Measurements from ENCODE around the gene JARID2.

JARID2 gene

DNA sequence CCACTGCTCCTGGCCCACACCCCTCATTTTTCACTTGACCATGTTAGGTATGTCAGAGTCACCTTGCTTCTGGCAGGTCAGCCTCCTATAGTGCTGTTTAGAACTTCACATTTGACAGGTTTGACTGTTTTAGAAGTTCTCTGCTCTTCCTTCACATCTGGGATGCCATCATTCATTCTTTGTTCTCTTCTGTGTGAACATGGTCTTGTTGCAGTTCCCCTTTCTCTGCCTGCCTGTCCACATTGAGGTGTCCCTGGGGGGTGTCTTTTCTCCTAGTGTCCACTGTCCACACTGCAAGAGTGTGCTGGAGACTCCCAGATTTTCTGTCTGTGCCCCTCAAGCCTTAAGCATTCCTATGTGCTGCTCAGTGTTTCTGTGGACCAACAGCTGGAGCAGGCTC, 89.5 kb downstream of the JARID2 start:
- Histone ChIP-seq H3K4me2 (ENCODE audit: low read length) (no peak overlapping the region), H3K4me3 (ENCODE audit: low read length) (no peak overlapping the region), H3K27me3 (ENCODE audit: control insufficient read depth, insufficient read depth, low read length) (no peaks in the 10 kb centered on the region), H3K4me1 (ENCODE audit: control insufficient read depth, insufficient read depth, low read length) (peaks cover 12% of the 10 kb centered on the region), H3K9ac (ENCODE audit: low read depth, low read length) (no peak overlapping the region), H3K36me3 (ENCODE audit: insufficient read depth, low read length) (no peaks in the 10 kb centered on the region), H3K9me3 (replicated peaks; ENCODE audit: low read length) (no peaks in the 10 kb centered on the region)

- Histone ChIP-seq H3K27me3 (ENCODE audit: control insufficient read depth, insufficient read depth, low read length) (no peaks in the 10 kb centered on the region), H3K9ac (ENCODE audit: low read depth, low read length) (no peak overlapping the region), H3K36me3 (ENCODE audit: insufficient read depth, low read length) (no peaks in the 10 kb centered on the region), H3K4me3 (ENCODE audit: low read length) (no peak overlapping the region), H3K4me1 (ENCODE audit: control insufficient read depth, insufficient read depth, low read length) (peaks cover 6% of the 10 kb centered on the region), H3K4me2 (ENCODE audit: low read length) (no peak overlapping the region), H3K9me3 (replicated peaks; ENCODE audit: low read length) (no peaks in the 10 kb centered on the region)
Observed at GRCh38 chr6:15335916-15336315, 90.0 kb downstream of the JARID2 start.

DNA sequence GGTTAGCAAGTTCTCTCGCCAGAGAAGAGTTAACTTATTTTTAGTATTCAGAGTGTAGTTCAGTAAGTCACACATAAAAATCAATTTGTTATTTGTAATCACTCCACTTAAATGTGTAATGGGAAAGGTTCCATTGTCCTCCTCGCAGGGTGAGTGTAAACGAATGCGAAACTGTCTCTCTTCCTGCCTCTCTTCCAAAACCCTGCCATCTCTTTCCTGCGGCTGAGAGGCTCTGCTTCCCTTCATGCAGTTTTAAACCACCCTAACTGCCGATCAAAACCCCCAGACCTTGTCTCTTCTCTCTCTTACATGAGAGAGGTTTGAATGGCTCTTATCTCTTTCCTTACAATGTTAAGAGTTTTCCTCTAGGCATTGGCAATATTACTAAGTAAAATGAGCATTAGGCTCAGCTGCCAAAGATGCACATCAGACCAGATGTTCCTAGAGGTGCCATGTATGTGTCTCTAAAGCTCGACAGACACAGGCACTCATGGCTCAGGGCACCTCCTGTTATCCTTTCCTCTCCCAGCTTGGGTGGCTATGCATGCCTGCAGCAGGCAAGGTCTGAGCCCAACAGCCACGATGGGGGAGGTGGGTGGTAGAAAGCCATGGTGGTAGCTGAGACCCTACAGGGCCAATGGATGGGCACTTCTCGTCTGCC, 91.2 kb downstream of the JARID2 start:
- Histone ChIP-seq H3K4me2 (ENCODE audit: low read length) (no peak overlapping the region), H3K4me3 (ENCODE audit: low read length) (no peak overlapping the region), H3K9me3 (replicated peaks; ENCODE audit: low read length) (no peaks in the 10 kb centered on the region), H3K4me1 (ENCODE audit: control insufficient read depth, insufficient read depth, low read length) (peaks cover 7% of the 10 kb centered on the region), H3K27me3 (ENCODE audit: control insufficient read depth, insufficient read depth, low read length) (no peaks in the 10 kb centered on the region), H3K9ac (ENCODE audit: low read depth, low read length) (no peak overlapping the region), H3K36me3 (ENCODE audit: insufficient read depth, low read length) (no peaks in the 10 kb centered on the region)

DNA sequence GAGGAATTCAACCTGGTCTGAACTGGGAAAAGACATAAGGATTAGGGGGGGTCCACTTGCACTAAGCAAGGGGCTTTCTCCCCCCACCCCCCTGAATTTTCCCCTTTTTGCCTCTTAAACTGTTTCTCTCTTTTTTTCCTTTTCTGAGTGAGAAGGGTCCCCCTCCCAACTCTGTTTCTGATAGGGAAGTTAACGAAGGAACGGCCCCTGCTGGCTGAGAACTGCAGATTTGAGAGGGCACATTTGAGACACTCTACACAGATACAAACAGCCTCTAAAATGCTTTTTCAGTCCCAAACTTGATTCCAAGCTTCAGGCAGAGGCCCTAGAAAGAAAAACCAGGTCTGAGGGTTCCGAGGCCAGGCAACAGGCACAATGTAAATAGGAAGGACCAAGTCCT, 91.7 kb downstream of the JARID2 start:
- Histone ChIP-seq H3K4me1 (ENCODE audit: control insufficient read depth, insufficient read depth, low read length) (peaks cover 7% of the 10 kb centered on the region), H3K9me3 (replicated peaks; ENCODE audit: low read length) (no peaks in the 10 kb centered on the region), H3K4me2 (ENCODE audit: low read length) (no peak overlapping the region), H3K9ac (ENCODE audit: low read depth, low read length) (no peak overlapping the region), H3K4me3 (ENCODE audit: low read length) (no peak overlapping the region), H3K27me3 (ENCODE audit: control insufficient read depth, insufficient read depth, low read length) (no peaks in the 10 kb centered on the region), H3K36me3 (ENCODE audit: insufficient read depth, low read length) (no peaks in the 10 kb centered on the region)

GRCh38 chr6:15338476-15338875, 92.6 kb downstream of the JARID2 start:
- no peaks in the 10 kb centered on the region for H3K27me3 ChIP-seq (ENCODE audit: control insufficient read depth, insufficient read depth, low read length)
- no peak overlapping the region for H3K4me2 ChIP-seq (ENCODE audit: low read length)
- no peak overlapping the region for H3K4me3 ChIP-seq (ENCODE audit: low read length)
- H3K4me1 ChIP-seq (ENCODE audit: control insufficient read depth, insufficient read depth, low read length), result peaks cover 7% of the 10 kb centered on the region
- no peaks in the 10 kb centered on the region for H3K36me3 ChIP-seq (ENCODE audit: insufficient read depth, low read length)
- no peak overlapping the region for H3K9ac ChIP-seq (ENCODE audit: low read depth, low read length)
- no peaks in the 10 kb centered on the region for H3K9me3 ChIP-seq (replicated peaks; ENCODE audit: low read length)

DNA sequence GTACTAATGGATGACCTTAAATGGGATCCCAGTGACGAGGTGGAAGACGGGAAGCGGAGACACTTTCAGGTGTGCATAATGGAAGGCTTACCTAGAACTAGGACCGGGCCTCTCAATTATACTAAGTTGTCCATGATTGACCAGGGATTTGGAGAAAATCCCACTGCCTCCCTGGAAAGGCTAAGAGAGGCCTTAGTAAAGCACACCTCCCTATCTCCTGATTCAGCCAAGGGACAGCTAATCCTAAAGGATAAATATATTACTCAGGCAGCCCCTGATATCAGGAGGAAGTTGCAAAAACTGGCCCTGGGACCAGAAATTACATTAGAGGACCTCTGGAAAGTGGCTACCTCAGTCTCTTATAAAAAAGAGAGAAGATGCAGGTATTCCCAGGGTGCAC, 93.2 kb downstream of the JARID2 start:
- Histone ChIP-seq H3K9ac (ENCODE audit: low read depth, low read length) (no peak overlapping the region), H3K9me3 (replicated peaks; ENCODE audit: low read length) (no peaks in the 10 kb centered on the region), H3K4me1 (ENCODE audit: control insufficient read depth, insufficient read depth, low read length) (peaks cover 7% of the 10 kb centered on the region), H3K36me3 (ENCODE audit: insufficient read depth, low read length) (no peaks in the 10 kb centered on the region), H3K27me3 (ENCODE audit: control insufficient read depth, insufficient read depth, low read length) (no peaks in the 10 kb centered on the region), H3K4me3 (ENCODE audit: low read length) (no peak overlapping the region), H3K4me2 (ENCODE audit: low read length) (no peak overlapping the region)

- Histone ChIP-seq H3K9ac (ENCODE audit: low read depth, low read length) (no peak overlapping the region), H3K4me2 (ENCODE audit: low read length) (no peak overlapping the region), H3K27me3 (ENCODE audit: control insufficient read depth, insufficient read depth, low read length) (no peaks in the 10 kb centered on the region), H3K36me3 (ENCODE audit: insufficient read depth, low read length) (no peaks in the 10 kb centered on the region), H3K4me1 (ENCODE audit: control insufficient read depth, insufficient read depth, low read length) (peaks cover 7% of the 10 kb centered on the region), H3K9me3 (replicated peaks; ENCODE audit: low read length) (no peaks in the 10 kb centered on the region), H3K4me3 (ENCODE audit: low read length) (no peak overlapping the region)
Observed at GRCh38 chr6:15340105-15340601, 94.3 kb downstream of the JARID2 start.

GRCh38 chr6:15340775-15341174, 94.9 kb downstream of the JARID2 start:
- Histone ChIP-seq H3K27me3 (ENCODE audit: control insufficient read depth, insufficient read depth, low read length) (no peaks in the 10 kb centered on the region), H3K4me2 (ENCODE audit: low read length) (no peak overlapping the region), H3K4me1 (ENCODE audit: control insufficient read depth, insufficient read depth, low read length) (peaks cover 7% of the 10 kb centered on the region), H3K9me3 (replicated peaks; ENCODE audit: low read length) (no peaks in the 10 kb centered on the region), H3K4me3 (ENCODE audit: low read length) (no peak overlapping the region), H3K36me3 (ENCODE audit: insufficient read depth, low read length) (no peaks in the 10 kb centered on the region), H3K9ac (ENCODE audit: low read depth, low read length) (no peak overlapping the region)

GRCh38 chr6:15341311-15342001, 95.6 kb downstream of the JARID2 start:
- no peak overlapping the region for H3K4me2 ChIP-seq (ENCODE audit: low read length)
- peaks cover 7% of the 10 kb centered on the region for H3K4me1 ChIP-seq (ENCODE audit: control insufficient read depth, insufficient read depth, low read length)
- H3K9me3 ChIP-seq (replicated peaks; ENCODE audit: low read length), result no peaks in the 10 kb centered on the region
- H3K4me3 ChIP-seq (ENCODE audit: low read length), result no peak overlapping the region
- no peak overlapping the region for H3K9ac ChIP-seq (ENCODE audit: low read depth, low read length)
- no peaks in the 10 kb centered on the region for H3K27me3 ChIP-seq (ENCODE audit: control insufficient read depth, insufficient read depth, low read length)
- H3K36me3 ChIP-seq (ENCODE audit: insufficient read depth, low read length), result no peaks in the 10 kb centered on the region

- Histone ChIP-seq H3K4me2 (ENCODE audit: low read length) (no peak overlapping the region), H3K9me3 (replicated peaks; ENCODE audit: low read length) (no peaks in the 10 kb centered on the region), H3K4me1 (ENCODE audit: control insufficient read depth, insufficient read depth, low read length) (peaks cover 12% of the 10 kb centered on the region), H3K9ac (ENCODE audit: low read depth, low read length) (no peak overlapping the region), H3K4me3 (ENCODE audit: low read length) (no peak overlapping the region), H3K27me3 (ENCODE audit: control insufficient read depth, insufficient read depth, low read length) (no peaks in the 10 kb centered on the region), H3K36me3 (ENCODE audit: insufficient read depth, low read length) (no peaks in the 10 kb centered on the region)
Observed at GRCh38 chr6:15342114-15342513, 96.2 kb downstream of the JARID2 start.

DNA sequence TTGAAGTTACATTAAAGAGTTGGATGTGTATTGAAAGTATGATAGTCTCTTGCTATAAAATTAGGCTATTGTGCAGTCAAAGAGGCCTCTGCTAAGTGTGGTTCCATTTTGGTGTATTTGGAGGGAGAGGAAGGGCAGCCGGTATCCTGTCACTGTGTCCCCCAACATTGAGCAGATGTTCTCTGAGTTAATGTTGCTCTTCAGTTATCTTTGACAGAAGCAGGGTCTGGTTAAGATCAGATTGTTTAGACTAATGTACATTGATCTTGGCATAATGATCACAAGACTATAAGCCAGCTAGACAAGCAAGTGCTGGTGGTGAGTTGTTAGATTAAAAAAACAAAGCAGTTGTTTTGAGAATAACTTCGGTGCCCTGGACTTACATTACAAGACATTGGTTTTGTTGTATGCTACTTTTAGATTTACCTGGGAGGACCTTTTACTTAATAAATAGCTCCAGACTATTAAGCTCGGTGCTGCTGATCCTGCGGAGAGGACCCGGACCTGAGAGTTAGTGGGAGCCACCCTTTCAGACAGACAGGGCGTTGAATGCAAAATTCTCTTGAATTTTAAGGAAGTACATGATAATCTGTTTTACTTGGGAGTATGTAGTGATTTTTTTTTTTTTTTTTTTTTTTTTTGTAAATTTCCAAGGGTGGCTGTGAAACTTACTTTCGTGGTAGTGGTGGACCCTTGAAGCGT, 97.8 kb downstream of the JARID2 start:
- Histone ChIP-seq H3K36me3 (ENCODE audit: insufficient read depth, low read length) (no peaks in the 10 kb centered on the region), H3K27me3 (ENCODE audit: control insufficient read depth, insufficient read depth, low read length) (no peaks in the 10 kb centered on the region), H3K9me3 (replicated peaks; ENCODE audit: low read length) (no peaks in the 10 kb centered on the region), H3K4me3 (ENCODE audit: low read length) (no peak overlapping the region), H3K4me2 (ENCODE audit: low read length) (no peak overlapping the region), H3K9ac (ENCODE audit: low read depth, low read length) (no peak overlapping the region), H3K4me1 (ENCODE audit: control insufficient read depth, insufficient read depth, low read length) (peaks cover 14% of the 10 kb centered on the region)

Data from skeletal muscle satellite cell (primary cell).